ENCODE measurements around the gene EID2B.

Gene EID2B

DNA sequence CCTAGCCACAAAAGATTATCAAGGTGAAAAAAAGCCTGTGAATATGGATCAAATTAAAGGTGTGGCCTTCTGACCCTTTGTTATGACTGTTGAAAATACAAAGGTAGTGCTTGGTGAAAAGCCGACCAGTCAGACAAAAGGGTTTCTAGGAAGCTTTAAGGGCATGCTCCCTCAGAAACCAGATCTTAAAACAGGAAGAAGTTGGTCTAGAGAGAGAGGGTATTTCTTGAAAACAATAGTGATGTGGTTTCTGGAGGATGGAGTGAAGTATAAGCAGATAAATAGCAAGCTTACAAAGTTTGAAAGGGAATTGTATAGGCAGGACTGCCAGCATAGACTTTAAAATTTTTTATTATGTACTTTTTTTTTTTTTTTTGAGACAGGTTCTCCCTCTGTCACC is 12.3 kb upstream of the EID2B start:
- TF ChIP-seq, protein P1, sequence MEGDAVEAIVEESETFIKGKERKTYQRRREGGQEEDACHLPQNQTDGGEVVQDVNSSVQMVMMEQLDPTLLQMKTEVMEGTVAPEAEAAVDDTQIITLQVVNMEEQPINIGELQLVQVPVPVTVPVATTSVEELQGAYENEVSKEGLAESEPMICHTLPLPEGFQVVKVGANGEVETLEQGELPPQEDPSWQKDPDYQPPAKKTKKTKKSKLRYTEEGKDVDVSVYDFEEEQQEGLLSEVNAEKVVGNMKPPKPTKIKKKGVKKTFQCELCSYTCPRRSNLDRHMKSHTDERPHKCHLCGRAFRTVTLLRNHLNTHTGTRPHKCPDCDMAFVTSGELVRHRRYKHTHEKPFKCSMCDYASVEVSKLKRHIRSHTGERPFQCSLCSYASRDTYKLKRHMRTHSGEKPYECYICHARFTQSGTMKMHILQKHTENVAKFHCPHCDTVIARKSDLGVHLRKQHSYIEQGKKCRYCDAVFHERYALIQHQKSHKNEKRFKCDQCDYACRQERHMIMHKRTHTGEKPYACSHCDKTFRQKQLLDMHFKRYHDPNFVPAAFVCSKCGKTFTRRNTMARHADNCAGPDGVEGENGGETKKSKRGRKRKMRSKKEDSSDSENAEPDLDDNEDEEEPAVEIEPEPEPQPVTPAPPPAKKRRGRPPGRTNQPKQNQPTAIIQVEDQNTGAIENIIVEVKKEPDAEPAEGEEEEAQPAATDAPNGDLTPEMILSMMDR (IDR thresholded peaks at IDR 0.05; ENCODE audit: low read length) = no peak
- TF ChIP-seq EZH2 (IDR thresholded peaks at IDR 0.05; ENCODE audit: borderline replicate concordance, low read length) = no peak
- Histone ChIP-seq H3K79me2 (ENCODE audit: insufficient read depth, low read length) (no peaks in the 10 kb centered on the region), H3K27me3 (ENCODE audit: insufficient read depth, low read length) (no peaks in the 10 kb centered on the region), H3K36me3 (ENCODE audit: insufficient read depth, low read length) (no peaks in the 10 kb centered on the region), H3K9me2 (ENCODE audit: low read depth, low read length) (no peaks in the 10 kb centered on the region), H2AFZ (ENCODE audit: low read length) (no peak overlapping the region), H3F3A (ENCODE audit: insufficient read depth, low read length) (no peaks in the 10 kb centered on the region), H3K9ac (ENCODE audit: low read length) (no peak overlapping the region), H3K9me3 (ENCODE audit: low read length) (no peaks in the 10 kb centered on the region), H3K27ac (ENCODE audit: low read depth, low read length, poor library complexity, severe bottlenecking) (no peak overlapping the region), H3K4me3 (ENCODE audit: low read depth, low read length, poor library complexity, severe bottlenecking) (no peak overlapping the region), H3K4me1 (ENCODE audit: insufficient read depth, low read length, severe bottlenecking) (peaks cover 8% of the 10 kb centered on the region), H3K4me2 (ENCODE audit: low read length) (no peak overlapping the region), H4K20me1 (ENCODE audit: insufficient read depth, low read length) (no peaks in the 10 kb centered on the region)

DNA sequence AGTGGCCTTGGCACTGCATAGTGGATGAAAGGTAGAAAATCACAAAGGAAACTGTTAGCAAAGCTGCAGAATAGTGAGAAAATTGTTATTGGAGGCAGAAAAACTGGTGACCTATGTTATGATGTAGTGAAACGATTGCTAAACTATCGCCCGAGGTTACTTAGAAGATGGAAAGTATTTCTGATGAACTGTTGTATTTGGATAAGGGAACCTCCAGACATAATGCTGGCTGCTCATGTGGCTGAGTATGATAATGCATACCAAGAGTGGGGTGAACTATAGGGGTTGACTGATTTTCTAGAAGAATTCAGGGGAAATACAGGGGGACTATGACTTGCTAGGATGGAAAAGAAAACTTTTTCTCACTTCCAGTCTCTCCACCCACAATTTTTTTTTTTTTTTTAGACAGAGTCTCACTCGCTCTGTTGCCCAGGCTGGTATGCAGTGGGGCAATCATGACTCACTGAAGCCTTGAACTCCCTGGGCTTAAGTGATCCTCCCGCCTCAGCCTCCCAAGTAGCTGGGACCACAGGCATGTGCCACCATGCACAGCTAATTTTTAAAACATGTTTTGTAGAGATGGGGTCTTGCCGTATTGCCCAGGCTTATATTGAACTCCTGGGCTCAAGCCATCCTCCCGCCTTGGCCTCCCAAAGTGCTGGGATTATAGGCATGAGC is 11.7 kb upstream of the EID2B start:
- TF ChIP-seq, protein P1 (IDR thresholded peaks at IDR 0.05; ENCODE audit: low read length) = no peak
- no peak for TF ChIP-seq EZH2 (IDR thresholded peaks at IDR 0.05; ENCODE audit: borderline replicate concordance, low read length)
- H3K27me3 ChIP-seq (ENCODE audit: insufficient read depth, low read length) = no peaks in the 10 kb centered on the region
- no peak overlapping the region for H3K4me2 ChIP-seq (ENCODE audit: low read length)
- H3K4me3 ChIP-seq (ENCODE audit: low read depth, low read length, poor library complexity, severe bottlenecking) = no peak overlapping the region
- H3K36me3 ChIP-seq (ENCODE audit: insufficient read depth, low read length) = no peaks in the 10 kb centered on the region
- no peaks in the 10 kb centered on the region for H3F3A ChIP-seq (ENCODE audit: insufficient read depth, low read length)
- H3K9me3 ChIP-seq (ENCODE audit: low read length) = no peaks in the 10 kb centered on the region
- no peaks in the 10 kb centered on the region for H3K9me2 ChIP-seq (ENCODE audit: low read depth, low read length)
- H2AFZ ChIP-seq (ENCODE audit: low read length) = no peak overlapping the region
- no peak overlapping the region for H3K27ac ChIP-seq (ENCODE audit: low read depth, low read length, poor library complexity, severe bottlenecking)
- peaks cover 8% of the 10 kb centered on the region for H3K4me1 ChIP-seq (ENCODE audit: insufficient read depth, low read length, severe bottlenecking)
- 0 out of 2 replicates have a peak, but pooled peaks cover under 1% of the 10 kb centered on the region for H3K79me2 ChIP-seq (ENCODE audit: insufficient read depth, low read length)
- no peak overlapping the region for H3K9ac ChIP-seq (ENCODE audit: low read length)
- H4K20me1 ChIP-seq (ENCODE audit: insufficient read depth, low read length) = no peaks in the 10 kb centered on the region

GRCh38 chr19:39543477-39543857 is 10.8 kb upstream of the EID2B start:
- Histone ChIP-seq H3K9me2 (ENCODE audit: low read depth, low read length) (no peaks in the 10 kb centered on the region), H2AFZ (ENCODE audit: low read length) (no peak overlapping the region), H4K20me1 (ENCODE audit: insufficient read depth, low read length) (no peaks in the 10 kb centered on the region), H3K4me3 (ENCODE audit: low read depth, low read length, poor library complexity, severe bottlenecking) (no peak overlapping the region), H3K9me3 (ENCODE audit: low read length) (no peaks in the 10 kb centered on the region), H3K27me3 (ENCODE audit: insufficient read depth, low read length) (no peaks in the 10 kb centered on the region), H3K4me2 (ENCODE audit: low read length) (no peak overlapping the region), H3K27ac (ENCODE audit: low read depth, low read length, poor library complexity, severe bottlenecking) (no peak overlapping the region), H3K36me3 (ENCODE audit: insufficient read depth, low read length) (no peaks in the 10 kb centered on the region; the same call in 1 of the 2 replicates), H3K9ac (ENCODE audit: low read length) (no peak overlapping the region), H3F3A (ENCODE audit: insufficient read depth, low read length) (no peaks in the 10 kb centered on the region), H3K79me2 (ENCODE audit: insufficient read depth, low read length) (0 out of 2 replicates have a peak, but pooled peaks cover 7% of the 10 kb centered on the region), H3K4me1 (ENCODE audit: insufficient read depth, low read length, severe bottlenecking) (peaks cover 17% of the 10 kb centered on the region)
- TF ChIP-seq, protein P1 (IDR thresholded peaks at IDR 0.05; ENCODE audit: low read length) = no peak
- TF ChIP-seq EZH2 (IDR thresholded peaks at IDR 0.05; ENCODE audit: borderline replicate concordance, low read length) = no peak
